ENCODE results near the gene SPINK14. TPM values are rescaled to one million over a fixed set of nuclear protein-coding genes. Genes with fewer than 3 reads are reported as not detected.

SPINK14 gene
- total RNA-seq, 4 donors from 2014 or later: not detected

DNA sequence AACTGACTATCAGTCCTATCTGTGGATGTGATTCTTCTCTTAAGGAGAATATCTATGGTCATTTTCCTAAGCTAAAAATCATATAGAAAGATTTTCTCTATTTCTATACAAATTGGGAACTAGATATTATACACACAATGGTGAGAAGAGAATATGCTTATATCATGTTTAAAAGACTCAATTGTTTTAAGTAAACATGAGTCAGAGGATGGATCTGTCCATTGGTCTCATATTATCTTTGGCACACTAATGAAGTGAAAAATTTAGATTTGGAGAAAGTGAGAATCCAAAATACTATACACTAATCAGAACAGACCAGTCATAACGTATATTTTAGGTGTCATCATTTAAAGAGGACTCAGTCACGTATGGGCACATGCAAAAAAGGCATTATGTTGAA is 16.5 kb upstream of the SPINK14 start:
- 51% methylated on average over 2 of the region's 2 CpGs for WGBS
- intact Hi-C loops (cut with DNase I): no loop called here
- no peaks in the 10 kb centered on the region for H3K36me3 ChIP-seq

DNA sequence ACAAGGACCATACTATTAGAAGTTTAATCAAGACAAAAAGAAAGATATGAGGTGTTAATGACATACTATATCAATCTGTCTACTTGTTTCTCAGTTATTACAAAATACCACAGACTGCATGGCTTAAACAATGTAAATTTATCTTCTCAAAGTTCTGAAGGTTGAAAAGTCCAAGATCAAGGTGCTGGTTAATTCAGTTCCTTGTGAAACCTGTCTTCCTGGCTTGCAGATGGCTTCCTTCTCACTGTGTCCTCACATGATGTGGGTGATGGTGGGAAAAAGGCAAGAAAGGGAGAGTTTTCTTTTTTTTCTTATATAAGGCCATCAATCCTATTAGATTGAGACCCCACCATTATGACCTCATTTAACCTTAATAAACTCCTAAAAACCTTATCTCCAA is 15.6 kb upstream of the SPINK14 start:
- Histone ChIP-seq H3K4me1 (no peaks in the 10 kb centered on the region), H3K27me3 (no peaks in the 10 kb centered on the region), H3K27ac (replicated peaks in 1 of 4) (no peak overlapping the region), H3K4me3 (no peak overlapping the region), H3K9me3 (no peaks in the 10 kb centered on the region), H3K36me3 (no peaks in the 10 kb centered on the region)
- TF ChIP-seq, protein P1, sequence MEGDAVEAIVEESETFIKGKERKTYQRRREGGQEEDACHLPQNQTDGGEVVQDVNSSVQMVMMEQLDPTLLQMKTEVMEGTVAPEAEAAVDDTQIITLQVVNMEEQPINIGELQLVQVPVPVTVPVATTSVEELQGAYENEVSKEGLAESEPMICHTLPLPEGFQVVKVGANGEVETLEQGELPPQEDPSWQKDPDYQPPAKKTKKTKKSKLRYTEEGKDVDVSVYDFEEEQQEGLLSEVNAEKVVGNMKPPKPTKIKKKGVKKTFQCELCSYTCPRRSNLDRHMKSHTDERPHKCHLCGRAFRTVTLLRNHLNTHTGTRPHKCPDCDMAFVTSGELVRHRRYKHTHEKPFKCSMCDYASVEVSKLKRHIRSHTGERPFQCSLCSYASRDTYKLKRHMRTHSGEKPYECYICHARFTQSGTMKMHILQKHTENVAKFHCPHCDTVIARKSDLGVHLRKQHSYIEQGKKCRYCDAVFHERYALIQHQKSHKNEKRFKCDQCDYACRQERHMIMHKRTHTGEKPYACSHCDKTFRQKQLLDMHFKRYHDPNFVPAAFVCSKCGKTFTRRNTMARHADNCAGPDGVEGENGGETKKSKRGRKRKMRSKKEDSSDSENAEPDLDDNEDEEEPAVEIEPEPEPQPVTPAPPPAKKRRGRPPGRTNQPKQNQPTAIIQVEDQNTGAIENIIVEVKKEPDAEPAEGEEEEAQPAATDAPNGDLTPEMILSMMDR (IDR thresholded peaks at IDR 0.05): no peak
- TF ChIP-seq EP300 (IDR thresholded peaks at IDR 0.05) (no peak), POLR2A (IDR thresholded peaks at IDR 0.05; ENCODE audit: low read depth) (no peak), POLR2AphosphoS5 (IDR thresholded peaks at IDR 0.05) (no peak)
- intact Hi-C loops (cut with DNase I): no loop called here
- no peak for DNase-seq (ENCODE audit: extremely low spot score)

More for the DNA sequence above, 16.5 kb upstream of the SPINK14 start:
- Histone ChIP-seq H3K9me3 (no peaks in the 10 kb centered on the region), H3K4me3 (no peak overlapping the region), H3K4me1 (no peaks in the 10 kb centered on the region), H3K27me3 (no peaks in the 10 kb centered on the region), H3K27ac (replicated peaks in 1 of 4) (no peak overlapping the region)
- no peak for DNase-seq (ENCODE audit: extremely low spot score)
- TF ChIP-seq POLR2AphosphoS5 (IDR thresholded peaks at IDR 0.05) (no peak), POLR2A (IDR thresholded peaks at IDR 0.05; ENCODE audit: low read depth) (no peak), EP300 (IDR thresholded peaks at IDR 0.05) (no peak)
- TF ChIP-seq, protein P1 (IDR thresholded peaks at IDR 0.05): no peak

DNA sequence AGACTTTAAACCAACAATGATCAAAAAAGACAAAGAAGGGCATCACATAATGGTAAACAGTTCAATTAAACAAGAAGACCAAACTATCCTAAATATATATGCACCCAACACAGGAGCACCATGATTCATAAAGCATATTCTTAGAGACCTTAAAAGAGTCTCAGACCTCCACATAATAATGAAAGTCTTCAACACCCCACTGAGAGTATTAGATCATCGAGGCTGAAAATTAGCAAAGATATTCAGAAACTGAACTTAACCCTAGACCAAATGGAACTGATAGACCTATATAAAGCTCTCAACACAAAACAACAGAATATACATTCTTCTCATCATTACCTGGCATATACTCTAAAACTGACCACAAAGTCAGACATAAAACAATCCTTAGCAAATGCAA is 11.7 kb upstream of the SPINK14 start:
- H3K4me1 ChIP-seq: no peaks in the 10 kb centered on the region
- no peaks in the 10 kb centered on the region for H3K27me3 ChIP-seq
- no peak overlapping the region for H3K27ac ChIP-seq (replicated peaks in 1 of 4)
- TF ChIP-seq POLR2A (IDR thresholded peaks at IDR 0.05; ENCODE audit: low read depth) (no peak), POLR2AphosphoS5 (IDR thresholded peaks at IDR 0.05) (no peak), EP300 (IDR thresholded peaks at IDR 0.05) (no peak)
- TF ChIP-seq, protein P1 (IDR thresholded peaks at IDR 0.05): no peak
- H3K36me3 ChIP-seq: no peaks in the 10 kb centered on the region
- no peaks in the 10 kb centered on the region for H3K9me3 ChIP-seq
- DNase-seq (ENCODE audit: extremely low spot score): no peak
- H3K4me3 ChIP-seq: no peak overlapping the region
- intact Hi-C loops (cut with DNase I): no loop called here
- WGBS: 95% methylated on average over 1 of the region's 1 CpG

DNA sequence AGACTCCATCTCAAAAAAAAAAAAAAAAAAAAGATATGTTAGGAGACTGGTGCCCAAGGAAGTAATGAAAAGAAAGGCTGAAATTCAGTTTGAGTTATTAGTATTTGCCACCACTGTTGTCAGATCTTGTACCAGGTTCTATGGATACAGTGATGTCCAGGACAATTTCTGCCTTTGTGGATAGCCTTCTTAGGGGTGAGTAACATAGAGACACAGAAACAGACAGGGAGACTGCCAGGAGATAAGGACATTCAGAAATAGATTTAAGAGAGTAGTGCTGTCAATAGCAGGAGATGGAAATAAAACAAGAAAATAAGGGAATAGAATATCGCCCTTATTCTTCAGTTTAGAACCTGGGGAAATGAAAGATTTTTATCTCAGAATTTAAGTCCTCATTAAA is 6.3 kb upstream of the SPINK14 start:
- H3K27me3 ChIP-seq: no peaks in the 10 kb centered on the region
- DNase-seq (ENCODE audit: extremely low spot score): no peak
- H3K9me3 ChIP-seq: no peaks in the 10 kb centered on the region
- TF ChIP-seq, protein P1 (IDR thresholded peaks at IDR 0.05): no peak
- TF ChIP-seq POLR2A (IDR thresholded peaks at IDR 0.05; ENCODE audit: low read depth) (no peak), POLR2AphosphoS5 (IDR thresholded peaks at IDR 0.05) (no peak), EP300 (IDR thresholded peaks at IDR 0.05) (no peak)
- WGBS: 95% methylated on average over 1 of the region's 1 CpG
- intact Hi-C loops (cut with DNase I): no loop called here
- no peaks in the 10 kb centered on the region for H3K36me3 ChIP-seq
- H3K27ac ChIP-seq (replicated peaks in 1 of 4): no peak overlapping the region
- H3K4me1 ChIP-seq: no peaks in the 10 kb centered on the region
- H3K4me3 ChIP-seq: no peak overlapping the region

DNA sequence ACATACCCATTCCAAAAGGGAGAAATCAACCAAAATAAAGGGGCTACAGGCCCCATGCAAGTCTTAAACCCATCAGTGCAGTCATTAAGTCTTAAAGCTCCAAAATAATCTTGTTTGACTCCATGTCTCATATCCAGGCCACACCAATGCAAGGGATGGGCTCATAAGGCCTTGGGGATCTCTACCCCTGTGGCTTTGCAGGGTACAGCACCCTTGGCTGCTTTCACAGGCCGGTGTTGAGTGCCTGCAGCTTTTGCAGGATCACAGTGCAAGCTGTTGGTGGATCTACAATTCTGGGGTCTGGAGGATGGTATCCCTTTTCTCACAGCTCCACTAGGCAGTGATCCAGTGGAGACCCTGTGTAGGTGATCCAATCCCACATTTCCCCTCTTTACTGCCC is 5.0 kb upstream of the SPINK14 start:
- Histone ChIP-seq H3K27ac (replicated peaks in 1 of 4) (no peak overlapping the region), H3K27me3 (no peaks in the 10 kb centered on the region), H3K4me3 (no peak overlapping the region), H3K36me3 (no peaks in the 10 kb centered on the region), H3K9me3 (no peaks in the 10 kb centered on the region), H3K4me1 (no peaks in the 10 kb centered on the region)
- TF ChIP-seq EP300 (IDR thresholded peaks at IDR 0.05) (no peak), POLR2AphosphoS5 (IDR thresholded peaks at IDR 0.05) (no peak), POLR2A (IDR thresholded peaks at IDR 0.05; ENCODE audit: low read depth) (no peak)
- TF ChIP-seq, protein P1 (IDR thresholded peaks at IDR 0.05): no peak
- intact Hi-C loops (cut with DNase I): no loop called here
- no peak for DNase-seq (ENCODE audit: extremely low spot score)
- WGBS: 80% methylated on average over 1 of the region's 1 CpG
